ENCODE data around the gene TRAFD1. TPM values are rescaled to one million over a fixed set of nuclear protein-coding genes. Genes with fewer than 3 reads are reported as not detected.

The TRAFD1 gene
- total and polyA plus RNA-seq, 2 of the 13 experiments (the other 11 are each of a cell fraction or from before 2014, with no cell fraction given): 9.5 to 20.9 TPM

GRCh38 chr12:112182499-112182898 is 57.1 kb downstream of the TRAFD1 start (continued):
- TF ChIP-seq ZNF75D (CRISPR knock-in tag; IDR thresholded peaks at IDR 0.05; ENCODE audit: borderline replicate concordance) (no peak), MBD4 (IDR thresholded peaks at IDR 0.05; ENCODE audit: borderline replicate concordance, low read length) (no peak), FOXC1 (CRISPR knock-in tag; IDR thresholded peaks at IDR 0.05; ENCODE audit: borderline replicate concordance) (no peak), ZNF280B (CRISPR knock-in tag; IDR thresholded peaks at IDR 0.05; ENCODE audit: borderline replicate concordance) (no peak)

GRCh38 chr12:112183141-112184021 is 58.0 kb downstream of the TRAFD1 start:
- no peak overlapping the region for H3K4me3 ChIP-seq (replicated peaks in 1 of 3; ENCODE audit: insufficient read depth in 1 of 3, low read depth in 2 of 3, low read length in 3 of 3)
- 88% methylated on average over 6 of the region's 9 CpGs for WGBS (ENCODE audit: low lambda C conversion rate)
- DNase-seq (ENCODE audit: low spot score) (no peak), FAIRE-seq (no peak), ATAC-seq (no peak)
- H4K20me1 ChIP-seq (ENCODE audit: insufficient read depth, low read length): no peaks in the 10 kb centered on the region
- H2AFZ ChIP-seq (ENCODE audit: low read length): no peak overlapping the region
- peaks cover 4% of the 10 kb centered on the region in 2 experiments; a peak in 4 of 5 replicates for H3K36me3 ChIP-seq (replicated peaks in 1 of 2; ENCODE audit: control insufficient read depth in 1 of 2, insufficient read depth in 2 of 2, low read length in 2 of 2)
- ChIA-PET CTCF (ENCODE audit: low intra/inter-chr PET ratio, low total read pairs) (no interaction called here), POLR2A (no interaction called here)
- no TSS peak for BruUV-seq (replicated peaks)
- in situ Hi-C loops (cut with HindIII; ENCODE audit: extremely low pct_ligation_motif_present, low pct_unique_long_range_greater_than_20kb) (no loop called here), intact Hi-C loops (cut with micrococcal nuclease; ENCODE audit: unreplicated experiment) (no loop called here)
- H3K27ac ChIP-seq (ENCODE audit: extremely low read length, insufficient read depth, low read length): no peak overlapping the region
- H3K79me2 ChIP-seq (ENCODE audit: insufficient read depth, low read length): no peaks in the 10 kb centered on the region
- 0 out of 2 replicates have a peak, but pooled peaks cover 4% of the 10 kb centered on the region for H3K4me1 ChIP-seq (ENCODE audit: insufficient read depth, low read length)
- no peak overlapping the region for H3K4me2 ChIP-seq (ENCODE audit: low read depth, low read length)
- H3K9ac ChIP-seq (ENCODE audit: insufficient read depth, low read depth, low read length): no peak overlapping the region
- H3K27me3 ChIP-seq (ENCODE audit: control insufficient read depth in 1 of 2, insufficient read depth in 2 of 2, low read length in 2 of 2): no peaks in the 10 kb centered on the region
- H3K9me3 ChIP-seq (ENCODE audit: low read length): no peaks in the 10 kb centered on the region
- TF ChIP-seq ZNF281 (CRISPR knock-in tag; IDR thresholded peaks at IDR 0.05; ENCODE audit: borderline replicate concordance): no peak
- no peak for TF ChIP-seq ZNF44 (CRISPR knock-in tag; IDR thresholded peaks at IDR 0.05)
- no peak for TF ChIP-seq JUN (CRISPR knock-in tag; IDR thresholded peaks at IDR 0.05)
- no peak for TF ChIP-seq ZFP37 (CRISPR knock-in tag; IDR thresholded peaks at IDR 0.05; ENCODE audit: borderline replicate concordance)
- no peak for TF ChIP-seq KDM4B (CRISPR knock-in tag; IDR thresholded peaks at IDR 0.05)
- no peak for TF ChIP-seq SIN3A (IDR thresholded peaks at IDR 0.05; ENCODE audit: borderline replicate concordance, low read depth, low read length)
- TF ChIP-seq KLF16 (CRISPR knock-in tag; IDR thresholded peaks at IDR 0.05): no peak
